ENCODE data around the gene RMND5B.
A peak's percentile ranks its signal among the peaks of the same experiment; 100 is the strongest.

The RMND5B gene

GRCh38 chr5:178152491-178153444 is 22.0 kb downstream of the RMND5B start:
- TF ChIP-seq MYC (IDR thresholded peaks at IDR 0.05; ENCODE audit: low read depth, low read length) (no peak), MAX (IDR thresholded peaks at IDR 0.05; ENCODE audit: low read depth, low read length) (no peak), POLR2A (IDR thresholded peaks at IDR 0.05; ENCODE audit: extremely low read depth, insufficient read length) (no peak)
- TF ChIP-seq, protein P1, sequence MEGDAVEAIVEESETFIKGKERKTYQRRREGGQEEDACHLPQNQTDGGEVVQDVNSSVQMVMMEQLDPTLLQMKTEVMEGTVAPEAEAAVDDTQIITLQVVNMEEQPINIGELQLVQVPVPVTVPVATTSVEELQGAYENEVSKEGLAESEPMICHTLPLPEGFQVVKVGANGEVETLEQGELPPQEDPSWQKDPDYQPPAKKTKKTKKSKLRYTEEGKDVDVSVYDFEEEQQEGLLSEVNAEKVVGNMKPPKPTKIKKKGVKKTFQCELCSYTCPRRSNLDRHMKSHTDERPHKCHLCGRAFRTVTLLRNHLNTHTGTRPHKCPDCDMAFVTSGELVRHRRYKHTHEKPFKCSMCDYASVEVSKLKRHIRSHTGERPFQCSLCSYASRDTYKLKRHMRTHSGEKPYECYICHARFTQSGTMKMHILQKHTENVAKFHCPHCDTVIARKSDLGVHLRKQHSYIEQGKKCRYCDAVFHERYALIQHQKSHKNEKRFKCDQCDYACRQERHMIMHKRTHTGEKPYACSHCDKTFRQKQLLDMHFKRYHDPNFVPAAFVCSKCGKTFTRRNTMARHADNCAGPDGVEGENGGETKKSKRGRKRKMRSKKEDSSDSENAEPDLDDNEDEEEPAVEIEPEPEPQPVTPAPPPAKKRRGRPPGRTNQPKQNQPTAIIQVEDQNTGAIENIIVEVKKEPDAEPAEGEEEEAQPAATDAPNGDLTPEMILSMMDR (IDR thresholded peaks at IDR 0.05; ENCODE audit: low read depth, low read length) = no peak
- H3K4me3 ChIP-seq (ENCODE audit: low read depth, low read length) = peak overlapping the region; percentile 88
- DNase-seq (ENCODE audit: low read depth) = no peak

DNA sequence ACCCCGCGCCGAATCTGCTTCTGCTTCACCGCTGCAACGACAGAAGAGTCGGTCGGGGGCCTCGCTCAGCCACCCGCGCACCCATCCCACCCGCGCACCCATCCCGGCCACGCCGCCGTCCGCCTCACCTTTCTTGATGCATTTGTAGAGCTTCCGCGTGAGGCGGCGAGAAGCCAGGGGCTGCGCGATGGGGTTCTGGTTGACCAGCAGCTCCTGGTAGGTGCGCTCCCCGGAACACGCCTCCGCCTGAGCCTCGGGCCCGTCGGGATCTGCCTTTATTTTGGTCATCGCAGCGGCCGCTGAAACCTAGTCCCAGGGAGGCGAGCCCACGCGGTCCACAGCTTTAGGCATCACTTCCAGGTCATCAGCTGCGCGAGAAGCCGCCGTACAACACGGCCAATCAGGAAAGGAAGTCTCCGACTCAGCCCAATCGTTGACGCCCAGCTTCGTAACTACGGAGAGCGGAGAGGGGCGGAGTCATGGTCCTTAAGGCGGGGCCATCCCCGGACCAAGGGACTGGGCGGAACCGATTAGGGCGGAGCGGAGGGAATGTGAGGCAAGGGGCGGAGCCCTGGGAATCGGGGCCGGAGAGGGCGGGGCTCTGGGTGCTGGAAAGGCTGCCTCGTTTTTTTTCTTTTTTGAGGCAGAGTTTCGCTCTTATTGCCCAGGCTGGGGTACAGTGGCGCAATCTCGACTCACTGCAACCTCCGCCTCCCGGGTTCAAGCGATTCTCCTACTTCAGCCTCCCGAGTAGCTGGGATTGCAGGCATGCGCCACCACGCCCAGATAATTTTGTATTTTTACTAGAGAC is 22.9 kb downstream of the RMND5B start, which contains the start of gene NHP2:
Gene NHP2, minus strand, starts transcription at position 356 of the 811 bp plus-strand sequence. Its CDS starts 68 bp downstream, at position 288.
- TF ChIP-seq POLR2A (IDR thresholded peaks at IDR 0.05; ENCODE audit: extremely low read depth, insufficient read length) = peak; percentile 29
- TF ChIP-seq MYC (IDR thresholded peaks at IDR 0.05; ENCODE audit: low read depth, low read length) = peak; percentile 68; the same call in 1 of the 2 replicates
- TF ChIP-seq, protein P1 (IDR thresholded peaks at IDR 0.05; ENCODE audit: low read depth, low read length) = no peak
- peak; percentile 87 for TF ChIP-seq MAX (IDR thresholded peaks at IDR 0.05; ENCODE audit: low read depth, low read length)
- DNase-seq (ENCODE audit: low read depth) = peak; percentile 98
- peak within 1 kb of the TSS; percentile 88 for H3K4me3 ChIP-seq (ENCODE audit: low read depth, low read length)

DNA sequence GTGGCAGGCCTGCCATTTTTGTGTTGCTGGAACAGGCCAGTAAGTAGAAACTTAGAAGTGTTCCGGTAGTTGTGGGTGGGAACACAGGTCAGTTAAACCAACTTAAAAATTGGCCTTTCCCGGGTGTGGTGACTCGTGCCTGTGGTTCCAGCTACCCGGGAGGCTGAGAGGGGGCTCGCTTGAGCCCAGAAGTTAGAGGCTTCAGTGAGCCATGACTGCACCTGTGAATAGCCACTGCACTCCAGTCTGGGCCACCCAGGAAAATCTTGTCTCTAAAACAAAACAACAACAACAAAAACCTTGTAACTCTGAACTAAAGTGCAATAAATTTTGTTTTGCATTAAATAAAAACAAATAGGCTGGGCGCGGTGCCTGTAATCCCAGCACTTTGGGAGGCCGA is 24.3 kb downstream of the RMND5B start:
- peak; percentile 37 for DNase-seq (ENCODE audit: low read depth)
- H3K4me3 ChIP-seq (ENCODE audit: low read depth, low read length) = no peak overlapping the region
- TF ChIP-seq, protein P1 (IDR thresholded peaks at IDR 0.05; ENCODE audit: low read depth, low read length) = no peak
- TF ChIP-seq MAX (IDR thresholded peaks at IDR 0.05; ENCODE audit: low read depth, low read length) = no peak
- no peak for TF ChIP-seq MYC (IDR thresholded peaks at IDR 0.05; ENCODE audit: low read depth, low read length)
- no peak for TF ChIP-seq POLR2A (IDR thresholded peaks at IDR 0.05; ENCODE audit: extremely low read depth, insufficient read length)

DNA sequence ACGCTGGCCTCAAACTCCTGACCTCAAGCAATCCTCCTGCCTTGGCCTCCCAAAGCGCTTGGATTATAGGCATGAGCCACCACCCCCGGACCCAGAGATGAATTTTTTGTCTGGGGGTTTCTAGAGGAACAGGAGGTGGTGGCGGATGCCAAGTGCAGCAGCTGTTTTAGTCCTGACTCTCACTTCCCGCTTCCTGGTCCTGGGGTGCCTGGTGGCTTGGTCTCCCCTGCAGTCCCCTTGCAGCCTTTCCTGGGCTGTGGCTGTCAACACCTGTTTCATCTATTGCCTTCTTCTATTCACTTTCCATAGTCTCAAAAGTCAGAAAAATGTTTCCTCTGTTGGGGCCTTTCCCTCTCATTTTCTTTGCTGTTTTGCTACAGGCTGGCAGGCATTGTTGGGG is 29.4 kb downstream of the RMND5B start:
- TF ChIP-seq MYC (IDR thresholded peaks at IDR 0.05; ENCODE audit: low read depth, low read length) (no peak), POLR2A (IDR thresholded peaks at IDR 0.05; ENCODE audit: extremely low read depth, insufficient read length) (no peak), MAX (IDR thresholded peaks at IDR 0.05; ENCODE audit: low read depth, low read length) (no peak)
- TF ChIP-seq, protein P1 (IDR thresholded peaks at IDR 0.05; ENCODE audit: low read depth, low read length) = no peak
- no peak for DNase-seq (ENCODE audit: low read depth)

DNA sequence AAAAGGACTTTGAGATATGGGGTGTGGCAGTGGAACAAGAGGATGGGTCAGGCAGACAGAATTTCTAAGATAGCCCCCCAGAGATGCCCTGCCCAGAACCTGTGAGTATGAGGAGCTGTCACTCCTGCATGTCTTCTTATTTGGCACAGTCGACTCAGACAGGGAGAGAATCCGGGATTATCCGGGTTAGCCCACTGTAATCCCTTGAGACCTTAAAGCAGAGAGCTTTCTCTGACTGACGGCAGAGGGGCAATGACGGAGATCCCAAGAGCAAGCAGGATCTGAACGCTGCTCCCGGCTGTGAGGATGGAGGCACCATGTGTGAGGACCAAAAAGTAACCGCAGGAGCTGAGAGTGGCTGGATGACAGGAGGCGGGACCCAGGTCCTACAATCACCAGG is 31.7 kb downstream of the RMND5B start:
- TF ChIP-seq POLR2A (IDR thresholded peaks at IDR 0.05; ENCODE audit: extremely low read depth, insufficient read length) (no peak), MAX (IDR thresholded peaks at IDR 0.05; ENCODE audit: low read depth, low read length) (no peak), MYC (IDR thresholded peaks at IDR 0.05; ENCODE audit: low read depth, low read length) (no peak)
- TF ChIP-seq, protein P1 (IDR thresholded peaks at IDR 0.05; ENCODE audit: low read depth, low read length) = no peak
- no peak overlapping the region for H3K4me3 ChIP-seq (ENCODE audit: low read depth, low read length)
- DNase-seq (ENCODE audit: low read depth) = no peak

More for the DNA sequence above, 29.4 kb downstream of the RMND5B start:
- no peak overlapping the region for H3K4me3 ChIP-seq (ENCODE audit: low read depth, low read length)
